HG02623 (cell line): ENCODE results near the gene ELN.
A peak's percentile ranks its signal among the peaks of the same experiment; 100 is the strongest.

ENCODE experiments used
- ATAC-seq: cut with Tn5 transposase; IDR thresholded peaks from one replicate; pipeline ENCODE4 v1.9.1; 2021; ENCODE audit warnings: moderate library complexity; ENCODE audit not compliant: unreplicated experiment

ELN gene

GRCh38 chr7:74023092-74023536 lies 4.9 kb upstream of the ELN start:
- ATAC-seq: no peak

GRCh38 chr7:74023786-74024185 lies 4.2 kb upstream of the ELN start:
- ATAC-seq: no peak

GRCh38 chr7:74025146-74025545 lies 2.8 kb upstream of the ELN start:
- ATAC-seq: no peak

GRCh38 chr7:74025730-74026129 lies 2.2 kb upstream of the ELN start:
- no peak for ATAC-seq

GRCh38 chr7:74026406-74026902 lies 1.5 kb upstream of the ELN start:
- ATAC-seq: no peak

GRCh38 chr7:74026903-74027682 lies 880 bp upstream of the ELN start:
- peak; percentile 45 for ATAC-seq

GRCh38 chr7:74028321-74028838 lies 407 bp downstream of the ELN start:
- ATAC-seq: no peak

GRCh38 chr7:74029089-74029785 lies 1.3 kb downstream of the ELN start:
- ATAC-seq: no peak

- no peak for ATAC-seq
These were observed 2.0 kb downstream of the ELN start for GRCh38 chr7:74029991-74030415.

GRCh38 chr7:74030861-74031260 lies 2.9 kb downstream of the ELN start:
- ATAC-seq: no peak

GRCh38 chr7:74031403-74032190 lies 3.6 kb downstream of the ELN start:
- no peak for ATAC-seq

- no peak for ATAC-seq
These were observed 4.2 kb downstream of the ELN start for GRCh38 chr7:74032191-74032490.

- no peak for ATAC-seq
These were observed 4.8 kb downstream of the ELN start for GRCh38 chr7:74032624-74033371.

- ATAC-seq: no peak
These were observed 5.7 kb downstream of the ELN start for GRCh38 chr7:74033372-74034311.

GRCh38 chr7:74037609-74038008 lies 9.6 kb downstream of the ELN start:
- ATAC-seq: no peak

GRCh38 chr7:74038194-74038961 lies 10.4 kb downstream of the ELN start:
- ATAC-seq: no peak

GRCh38 chr7:74039337-74039736 lies 11.4 kb downstream of the ELN start:
- ATAC-seq: no peak

- ATAC-seq: no peak
These were observed 12.3 kb downstream of the ELN start for GRCh38 chr7:74040101-74040790.
